HG03066 (cell line): ENCODE results near the gene TMBIM4.

Source experiments
- ATAC-seq: cut with Tn5 transposase; IDR thresholded peaks from one replicate; pipeline ENCODE4 v1.9.1; 2021; ENCODE audit warnings: low read depth; ENCODE audit not compliant: unreplicated experiment

Gene TMBIM4

GRCh38 chr12:66103016-66103913 lies 66.5 kb downstream of the TMBIM4 start:
- no peak for ATAC-seq

DNA sequence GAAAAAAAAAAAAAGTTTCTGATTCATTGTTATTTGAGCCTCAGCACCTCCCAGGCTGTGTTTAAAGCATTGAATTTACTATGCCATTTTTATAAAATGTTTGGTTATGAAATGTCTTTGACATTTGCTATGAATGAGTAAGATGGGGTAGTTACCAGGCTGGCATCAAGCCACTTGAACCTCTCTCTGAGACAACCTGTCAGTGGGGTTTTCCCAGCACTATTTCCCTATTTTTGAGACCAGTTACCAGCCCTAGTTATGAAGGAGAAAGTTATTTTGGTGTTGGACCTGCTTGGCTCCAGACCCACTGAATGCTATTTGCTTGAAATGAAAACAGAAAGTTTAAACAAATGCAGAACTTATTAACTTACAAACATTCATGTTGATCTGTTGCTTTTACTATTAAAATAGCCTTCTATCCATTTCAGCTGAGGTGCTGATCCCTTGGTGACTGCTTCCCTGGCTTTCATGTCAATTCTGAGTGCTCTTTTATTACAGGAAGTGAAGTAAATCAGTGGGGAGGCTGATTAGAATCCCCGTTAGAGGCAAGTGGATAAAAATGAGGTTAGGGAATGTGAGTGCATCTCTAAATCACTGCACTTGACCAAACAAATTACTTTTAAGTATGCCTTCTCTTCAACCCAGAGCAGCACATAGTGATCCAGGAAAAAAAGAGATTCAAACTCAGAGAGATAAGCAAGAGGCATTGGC lies 77.1 kb downstream of the TMBIM4 start:
- ATAC-seq = no peak

GRCh38 chr12:66090157-66090556 lies 79.6 kb downstream of the TMBIM4 start:
- no peak for ATAC-seq

- peak; percentile 65 for ATAC-seq
Measured at GRCh38 chr12:66087365-66087943, 82.3 kb downstream of the TMBIM4 start.

DNA sequence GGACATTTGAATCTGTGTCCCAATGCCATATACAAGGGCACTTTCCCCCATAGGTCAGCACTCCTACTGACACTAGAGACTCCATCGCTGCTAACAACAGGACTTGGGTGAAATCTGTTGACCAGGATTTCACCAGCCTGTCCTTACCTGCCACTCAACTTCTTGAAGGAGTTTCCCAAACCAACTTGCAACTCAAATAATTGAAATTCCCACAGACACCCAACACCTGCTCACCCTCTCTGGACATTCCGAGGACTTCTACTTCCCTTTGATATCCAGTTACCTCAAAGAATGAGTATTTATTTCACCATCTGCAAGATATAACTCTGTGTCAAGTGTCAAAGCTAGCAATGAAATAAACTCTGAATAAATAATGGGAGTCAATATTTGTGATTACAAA lies 83.8 kb downstream of the TMBIM4 start:
- no peak for ATAC-seq
